Smooth muscle cell of the brain vasculature (primary cell): ENCODE results near the gene GGT1.
"Not testable (repeated sequence)": the region's sequence is repeated elsewhere in the genome, so short reads cannot be mapped to it uniquely, and the experiment has no call there.

ENCODE experiments used
- DNase-seq: peaks from one replicate; pipeline ENCODE4 v3.0.0-alpha.2; 2012; ENCODE audit warnings: low read depth, low spot score

Gene GGT1

GRCh38 chr22:24642307-24642706, 39.3 kb downstream of the GGT1 start:
- not testable (repeated sequence) for DNase-seq

GRCh38 chr22:24644409-24644808, 41.4 kb downstream of the GGT1 start:
- DNase-seq: not testable (repeated sequence)

GRCh38 chr22:24645408-24646399, 42.7 kb downstream of the GGT1 start:
- not testable (repeated sequence) for DNase-seq

GRCh38 chr22:24646756-24647155, 43.8 kb downstream of the GGT1 start:
- DNase-seq: not testable (repeated sequence)

- DNase-seq: not testable (repeated sequence)
These were observed 46.4 kb downstream of the GGT1 start for GRCh38 chr22:24649371-24649770.

- not testable (repeated sequence) for DNase-seq
These were observed 47.9 kb downstream of the GGT1 start for GRCh38 chr22:24650884-24651283.

GRCh38 chr22:24665395-24665794, 62.4 kb downstream of the GGT1 start:
- not testable (repeated sequence) for DNase-seq

- DNase-seq: not testable (repeated sequence)
These were observed 64.9 kb downstream of the GGT1 start for GRCh38 chr22:24667904-24668303.

- not testable (repeated sequence) for DNase-seq
These were observed 69.5 kb downstream of the GGT1 start for GRCh38 chr22:24672532-24672931.
